HCT116 (cell line): ENCODE data around the gene RAB29.

Experiments used
- CBX3 ChIP-seq: IDR thresholded peaks from 2 replicates; pipeline ENCODE4 v1.6.1; 2012; ENCODE audit warnings: low read depth
- CTCF ChIP-seq, 3 experiments: fragments of 200-600 bp in 1 of 3; sonication (generic) in 1 of 3; IDR thresholded peaks in 2 of 3; conservative IDR thresholded peaks in 1 of 3; 2 replicates each; pipeline ENCODE4 v1.5.1; 2012 to 2017; ENCODE audit warnings: low read depth in 2 of 3, low read length in 2 of 3, antibody characterized with exemption in 1 of 3, borderline replicate concordance in 1 of 3, control low read depth in 1 of 3, mild to moderate bottlenecking in 1 of 3, mixed read lengths in 1 of 3, mixed run types in 1 of 3, moderate library complexity in 1 of 3; ENCODE audit not compliant: insufficient read depth in 1 of 3
- EZH2 ChIP-seq: fragments of 200-600 bp; sonication (generic); IDR thresholded peaks from 2 replicates; pipeline ENCODE4 v1.6.1; 2017; ENCODE audit warnings: antibody characterized with exemption, mixed run types
- JUND ChIP-seq: IDR thresholded peaks from 2 replicates; pipeline ENCODE4 v1.6.1; 2012
- POLR2A ChIP-seq: IDR thresholded peaks from 2 replicates; pipeline ENCODE4 v1.7.0; 2011; ENCODE audit warnings: borderline replicate concordance; ENCODE audit not compliant: insufficient read depth, insufficient read length; ENCODE audit errors: extremely low read depth
- SIN3A ChIP-seq: IDR thresholded peaks from 2 replicates; pipeline ENCODE4 v1.6.1; 2012; ENCODE audit warnings: low read depth

GRCh38 chr1:205797168-205797567, 21.9 kb upstream of the RAB29 start:
- TF ChIP-seq CTCF (IDR thresholded peaks at IDR 0.05 in 2 of 3, conservative IDR thresholded peaks at IDR 0.05 in 1 of 3; ENCODE audit: borderline replicate concordance in 1 of 3, insufficient read depth in 1 of 3, low read depth in 2 of 3, low read length in 2 of 3) (no peak), POLR2A (no peak), SIN3A (no peak), JUND (no peak), CBX3 (no peak), EZH2 (no peak)
